MCF 10A (cell line): ENCODE results near the gene KIAA1328. TPM values are rescaled to one million over a fixed set of nuclear protein-coding genes. Genes with fewer than 3 reads are reported as not detected.

ENCODE experiments used
- BruUV-seq: library from RNA; stranded (reverse); fragments of 400-500 nt; replicated peaks from 2 replicates; lab custom pipeline; 2021; lab: Mats Ljungman, UMichigan
- CTCF ChIA-PET: fragments of 300-600 bp; sonication (Branson Sonifier 250); formaldehyde crosslinking; extraction: SDS; loops from one replicate; lab custom pipeline; 2021; ENCODE audit warnings: antibody characterized with exemption, inconsistent platforms; lab: Yijun Ruan, JAX
- POLR2A ChIA-PET: fragments of 300-600, 350-650 bp; sonication (Branson Sonifier 250); formaldehyde crosslinking; extraction: SDS; loops from one replicate; lab custom pipeline; 2020; ENCODE audit warnings: antibody characterized with exemption, inconsistent platforms; lab: Yijun Ruan, JAX
- DNase-seq: peaks from one replicate; pipeline ENCODE4 v3.0.0-alpha.2; 2018; ENCODE audit not compliant: unreplicated experiment
- H3K27ac Mint-ChIP-seq: one replicate; pipeline ENCODE4 v1.8.0; 2022; ENCODE audit warnings: mild to moderate bottlenecking, low read depth, mixed read lengths; ENCODE audit not compliant: unreplicated experiment
- H3K27me3 Mint-ChIP-seq: one replicate; pipeline ENCODE4 v1.8.0; 2022; ENCODE audit warnings: mixed read lengths; ENCODE audit not compliant: insufficient read depth, unreplicated experiment
- H3K36me3 Mint-ChIP-seq: one replicate; pipeline ENCODE4 v1.8.0; 2022; ENCODE audit warnings: mild to moderate bottlenecking, moderate library complexity, mixed read lengths; ENCODE audit not compliant: insufficient read depth, unreplicated experiment
- H3K4me1 Mint-ChIP-seq: one replicate; pipeline ENCODE4 v1.8.0; 2022; ENCODE audit warnings: mixed read lengths; ENCODE audit not compliant: insufficient read depth, unreplicated experiment
- H3K4me3 Mint-ChIP-seq: one replicate; pipeline ENCODE4 v1.8.0; 2022; ENCODE audit warnings: mild to moderate bottlenecking, moderate library complexity, mixed read lengths; ENCODE audit not compliant: unreplicated experiment
- H3K9me3 Mint-ChIP-seq: one replicate; pipeline ENCODE4 v1.8.0; 2022; ENCODE audit warnings: mixed read lengths; ENCODE audit not compliant: unreplicated experiment
- intact Hi-C: fragments of 100-400 bp; cut with micrococcal nuclease; formaldehyde crosslinking; loops from 2 replicates; pipeline ENCODE4 v1.14.1; 2022
- total RNA-seq: library from RNA; stranded (reverse); gene quantifications from 2 replicates; pipeline ENCODE4 v1.2.3, GENCODE V29; 2022
- TF ChIP-seq, protein P1 (sequence below): fragments of 200-600 bp; IDR thresholded peaks from one replicate; pipeline ENCODE4 v1.8.0; 2022; ENCODE audit warnings: antibody characterized with exemption, mild to moderate bottlenecking; ENCODE audit not compliant: unreplicated experiment

KIAA1328 gene
- total RNA-seq, 1 experiment from 2014 or later = 4.1 TPM

GRCh38 chr18:37246779-37247340 lies 417.9 kb downstream of the KIAA1328 start:
- POLR2A ChIA-PET = no interaction called here

DNA sequence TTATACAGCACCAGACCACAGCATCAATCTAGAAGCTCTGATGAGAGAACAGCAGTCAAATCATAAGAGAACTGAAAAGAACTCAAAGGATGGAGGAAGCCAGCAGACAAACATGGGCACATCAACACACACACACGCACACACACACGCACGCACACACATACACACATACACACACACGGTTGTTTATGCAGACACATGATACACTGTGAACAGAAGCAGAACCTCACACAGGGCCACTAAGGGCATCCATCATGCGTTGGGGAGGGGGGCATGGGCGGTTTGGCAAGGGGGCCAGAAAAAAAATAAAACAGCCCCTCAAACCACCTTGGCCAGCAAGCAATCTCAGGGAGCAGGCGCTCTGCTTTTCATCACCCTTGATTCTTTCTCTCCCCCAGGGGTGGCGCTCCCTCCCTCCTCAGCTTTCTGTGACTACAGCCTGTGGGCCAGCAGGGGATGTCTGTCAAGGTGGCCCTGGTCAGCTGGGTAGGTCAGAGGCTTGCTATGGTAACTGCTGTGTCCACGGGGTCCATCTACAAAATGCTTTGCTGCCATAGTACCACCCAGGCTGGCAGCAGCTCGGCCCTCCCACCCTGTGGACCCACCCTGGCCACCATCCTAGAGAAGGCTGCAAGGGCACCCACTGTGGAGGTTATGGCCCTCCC lies 418.7 kb downstream of the KIAA1328 start:
- TF ChIP-seq, protein P1, sequence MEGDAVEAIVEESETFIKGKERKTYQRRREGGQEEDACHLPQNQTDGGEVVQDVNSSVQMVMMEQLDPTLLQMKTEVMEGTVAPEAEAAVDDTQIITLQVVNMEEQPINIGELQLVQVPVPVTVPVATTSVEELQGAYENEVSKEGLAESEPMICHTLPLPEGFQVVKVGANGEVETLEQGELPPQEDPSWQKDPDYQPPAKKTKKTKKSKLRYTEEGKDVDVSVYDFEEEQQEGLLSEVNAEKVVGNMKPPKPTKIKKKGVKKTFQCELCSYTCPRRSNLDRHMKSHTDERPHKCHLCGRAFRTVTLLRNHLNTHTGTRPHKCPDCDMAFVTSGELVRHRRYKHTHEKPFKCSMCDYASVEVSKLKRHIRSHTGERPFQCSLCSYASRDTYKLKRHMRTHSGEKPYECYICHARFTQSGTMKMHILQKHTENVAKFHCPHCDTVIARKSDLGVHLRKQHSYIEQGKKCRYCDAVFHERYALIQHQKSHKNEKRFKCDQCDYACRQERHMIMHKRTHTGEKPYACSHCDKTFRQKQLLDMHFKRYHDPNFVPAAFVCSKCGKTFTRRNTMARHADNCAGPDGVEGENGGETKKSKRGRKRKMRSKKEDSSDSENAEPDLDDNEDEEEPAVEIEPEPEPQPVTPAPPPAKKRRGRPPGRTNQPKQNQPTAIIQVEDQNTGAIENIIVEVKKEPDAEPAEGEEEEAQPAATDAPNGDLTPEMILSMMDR = no peak
- ChIA-PET POLR2A (no interaction called here), CTCF (no interaction called here)
- Mint-ChIP-seq H3K4me3 (no peak overlapping the region), H3K27me3 (no peaks in the 10 kb centered on the region), H3K4me1 (no peaks in the 10 kb centered on the region), H3K9me3 (no peaks in the 10 kb centered on the region), H3K27ac (no peak overlapping the region), H3K36me3 (peaks cover 7% of the 10 kb centered on the region)
- DNase-seq = no peak
- intact Hi-C loops = no loop called here
- BruUV-seq = no TSS peak

More at GRCh38 chr18:37246779-37247340, 417.9 kb downstream of the KIAA1328 start:
- H3K4me3 Mint-ChIP-seq = no peak overlapping the region
- H3K9me3 Mint-ChIP-seq = no peaks in the 10 kb centered on the region
- peaks cover 7% of the 10 kb centered on the region for H3K36me3 Mint-ChIP-seq
- CTCF ChIA-PET = no interaction called here
- no peaks in the 10 kb centered on the region for H3K27me3 Mint-ChIP-seq
- TF ChIP-seq, protein P1 = no peak
- no peaks in the 10 kb centered on the region for H3K4me1 Mint-ChIP-seq
- BruUV-seq = no TSS peak
- no peak for DNase-seq
- intact Hi-C loops = no loop called here
- no peak overlapping the region for H3K27ac Mint-ChIP-seq

DNA sequence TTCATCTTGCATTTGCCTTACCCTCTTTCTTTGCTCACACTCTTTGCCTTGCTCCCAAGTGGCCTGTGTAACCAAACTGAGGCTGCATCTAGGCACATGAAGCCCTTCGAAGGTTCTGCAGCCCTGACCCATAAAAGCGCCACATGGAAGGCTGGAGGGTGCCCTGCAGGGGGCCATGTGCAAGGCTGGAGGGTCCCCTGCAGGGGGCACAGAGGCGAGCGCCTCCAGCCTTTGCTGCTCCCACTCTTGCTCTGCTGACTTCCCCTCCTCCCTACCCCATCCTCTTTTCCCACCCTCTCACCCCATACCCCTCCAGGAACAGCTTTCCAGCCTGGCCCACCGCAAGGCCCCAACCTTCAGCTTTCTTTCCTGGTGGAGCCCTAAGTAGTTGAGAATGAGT lies 419.4 kb downstream of the KIAA1328 start:
- Mint-ChIP-seq H3K4me3 (no peak overlapping the region), H3K27me3 (no peaks in the 10 kb centered on the region), H3K27ac (no peak overlapping the region), H3K9me3 (no peaks in the 10 kb centered on the region), H3K36me3 (peaks cover 7% of the 10 kb centered on the region), H3K4me1 (no peaks in the 10 kb centered on the region)
- ChIA-PET POLR2A (no interaction called here), CTCF (interaction anchor here (0.7 kb wide), 1 partner anchor 305 kb away, joined by 3 read pairs; no protein-coding TSS in a partner anchor)
- intact Hi-C loops = no loop called here
- TF ChIP-seq, protein P1 = no peak
- no peak for DNase-seq
- BruUV-seq = no TSS peak

- Mint-ChIP-seq H3K27me3 (no peaks in the 10 kb centered on the region), H3K4me3 (no peak overlapping the region), H3K36me3 (peaks cover 7% of the 10 kb centered on the region), H3K9me3 (no peaks in the 10 kb centered on the region), H3K4me1 (no peaks in the 10 kb centered on the region), H3K27ac (no peak overlapping the region)
- ChIA-PET POLR2A (no interaction called here), CTCF (interaction anchor here (0.5 kb wide), 1 partner anchor 50 kb away, joined by 3 read pairs; no protein-coding TSS in a partner anchor)
- DNase-seq = no peak
- intact Hi-C loops = no loop called here
- TF ChIP-seq, protein P1 = no peak
- BruUV-seq = no TSS peak
Measured at GRCh38 chr18:37249171-37249886, 420.4 kb downstream of the KIAA1328 start.
